Heart left ventricle (tissue), 13 donors: ENCODE data around the gene TNIK.

ENCODE experiments used
- POLR2A ChIP-seq, 2 donors: fragments of 450-650 bp; IDR thresholded peaks; one replicate each; pipeline ENCODE4 v1.6.1; 2017; ENCODE audit warnings: antibody characterized with exemption in 2 of 2, mild to moderate bottlenecking in 2 of 2, moderate library complexity in 2 of 2
- TF ChIP-seq, protein P1 (sequence below), 12 donors: fragments of 200-600 bp; sonication (generic) in 4 of 12; IDR thresholded peaks; one replicate each; pipeline versions ENCODE4 v1.5.0 to v1.8.0; 2018 to 2022; ENCODE audit warnings: antibody characterized with exemption in 12 of 12, mild to moderate bottlenecking in 5 of 12
- donor health status: ischemic (EF 13 %, LVEDD 7.1; RV severe dilation, severe dysfunction).
- donor health status: DM: no; HTN: yes; CAD: no.
- donor health status: DM: no; HTN: no; CAD: no.
- donor health status: ischemic (EF 25% LVEDD 6.9; RV normal size, moderate dysfunction).
- donor health status: ischemic (EF 25% LVEDD 5.7; RV mildly dilated, moderate dysfunction).
- donor health status: ischemic (EF 35%, LVEDD 5.7; RV mildly dilated, moderate dysfunction).
- donor health status: nonischemic (EF 11% LVEDD 7.7; RV severe dilation, severe dysfunction).
- donor health status: DM: yes; HTN: yes; CAD: no.
- donor health status: PGD.
- donor health status: ischemic (EF 29% LVEDD 5.4; RV normal size, mild dysfunction).
- donor health status: nonischemic (EF 23%, LVEDD 6.1; RV moderate dilation, normal function).

DNA sequence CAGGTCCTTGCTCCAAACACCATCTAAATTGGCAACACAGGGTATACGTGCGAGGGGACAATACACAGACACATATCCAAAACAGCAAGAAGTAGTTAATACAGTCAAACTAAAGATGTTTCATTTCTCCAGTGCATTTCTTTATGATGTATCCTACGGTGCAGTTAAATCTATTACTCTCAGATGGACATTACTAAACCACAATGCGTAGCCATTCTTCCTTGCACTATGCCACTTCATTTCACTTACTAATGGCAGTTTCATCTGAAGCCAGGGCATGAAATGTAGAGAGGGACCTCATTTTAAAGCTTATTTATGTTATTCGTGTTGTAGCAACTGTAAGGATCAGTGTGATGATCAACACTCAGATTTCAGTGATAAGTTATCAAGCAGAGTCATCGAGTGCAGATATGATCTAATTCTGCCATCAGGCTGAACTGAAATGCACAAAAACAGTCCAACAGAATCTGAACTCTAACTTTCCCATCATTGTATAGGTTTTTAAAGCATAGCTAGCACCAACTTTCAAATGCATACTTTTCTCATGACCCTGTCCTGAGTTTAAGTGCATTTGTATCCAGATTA, 14.5 kb downstream of the TNIK start:
- TF ChIP-seq, protein P1, sequence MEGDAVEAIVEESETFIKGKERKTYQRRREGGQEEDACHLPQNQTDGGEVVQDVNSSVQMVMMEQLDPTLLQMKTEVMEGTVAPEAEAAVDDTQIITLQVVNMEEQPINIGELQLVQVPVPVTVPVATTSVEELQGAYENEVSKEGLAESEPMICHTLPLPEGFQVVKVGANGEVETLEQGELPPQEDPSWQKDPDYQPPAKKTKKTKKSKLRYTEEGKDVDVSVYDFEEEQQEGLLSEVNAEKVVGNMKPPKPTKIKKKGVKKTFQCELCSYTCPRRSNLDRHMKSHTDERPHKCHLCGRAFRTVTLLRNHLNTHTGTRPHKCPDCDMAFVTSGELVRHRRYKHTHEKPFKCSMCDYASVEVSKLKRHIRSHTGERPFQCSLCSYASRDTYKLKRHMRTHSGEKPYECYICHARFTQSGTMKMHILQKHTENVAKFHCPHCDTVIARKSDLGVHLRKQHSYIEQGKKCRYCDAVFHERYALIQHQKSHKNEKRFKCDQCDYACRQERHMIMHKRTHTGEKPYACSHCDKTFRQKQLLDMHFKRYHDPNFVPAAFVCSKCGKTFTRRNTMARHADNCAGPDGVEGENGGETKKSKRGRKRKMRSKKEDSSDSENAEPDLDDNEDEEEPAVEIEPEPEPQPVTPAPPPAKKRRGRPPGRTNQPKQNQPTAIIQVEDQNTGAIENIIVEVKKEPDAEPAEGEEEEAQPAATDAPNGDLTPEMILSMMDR (IDR thresholded peaks at IDR 0.05) = no peak
- TF ChIP-seq POLR2A (IDR thresholded peaks at IDR 0.05) = no peak
